ENCODE results near the gene ENOX1.
"Not testable (repeated sequence)": the region's sequence is repeated elsewhere in the genome, so short reads cannot be mapped to it uniquely, and the experiment has no call there.

The ENOX1 gene

DNA sequence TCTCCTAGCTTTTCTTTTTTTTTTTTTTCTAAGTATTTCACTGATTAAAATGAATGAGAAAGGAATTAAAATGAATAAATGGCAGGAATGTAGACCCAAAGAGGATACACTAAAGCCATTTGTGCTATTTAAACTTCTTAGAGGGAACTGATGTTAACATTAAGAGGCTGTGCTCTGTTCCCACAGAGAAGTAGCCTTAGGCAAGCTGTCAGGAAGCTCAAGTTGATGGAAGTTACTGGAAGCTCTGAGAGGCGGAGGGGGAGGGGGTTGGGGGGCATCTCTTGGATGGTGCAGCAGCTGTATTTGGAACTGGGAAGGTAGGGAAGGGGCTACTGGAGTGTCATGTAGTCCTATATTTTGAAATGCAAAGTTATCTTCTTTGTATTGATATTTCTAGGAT is 595.2 kb downstream of the ENOX1 start:
- no peak for DNase-seq

- no peak for DNase-seq
These were observed 601.5 kb downstream of the ENOX1 start for GRCh38 chr13:43185226-43185625.

DNA sequence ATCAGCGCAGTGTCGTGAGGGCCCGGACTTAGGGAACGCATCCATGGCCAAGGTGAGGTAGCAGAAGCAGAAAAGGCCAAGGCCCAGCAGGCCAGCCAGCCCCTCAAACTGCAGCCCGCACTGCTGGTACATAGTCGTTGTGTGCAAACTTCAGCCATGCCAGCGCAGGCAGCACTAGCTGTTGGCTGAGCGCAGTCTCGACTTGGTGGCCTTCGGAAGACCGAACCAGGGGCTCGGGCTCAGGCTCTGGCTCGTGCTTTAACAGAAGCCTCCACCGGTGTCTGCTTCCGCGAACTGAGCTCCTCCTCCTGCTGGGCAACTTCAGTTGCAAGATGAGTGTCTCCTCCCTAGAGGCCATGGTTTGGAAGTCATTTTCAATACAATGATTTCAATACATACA is 605.9 kb downstream of the ENOX1 start:
- DNase-seq = no peak

DNA sequence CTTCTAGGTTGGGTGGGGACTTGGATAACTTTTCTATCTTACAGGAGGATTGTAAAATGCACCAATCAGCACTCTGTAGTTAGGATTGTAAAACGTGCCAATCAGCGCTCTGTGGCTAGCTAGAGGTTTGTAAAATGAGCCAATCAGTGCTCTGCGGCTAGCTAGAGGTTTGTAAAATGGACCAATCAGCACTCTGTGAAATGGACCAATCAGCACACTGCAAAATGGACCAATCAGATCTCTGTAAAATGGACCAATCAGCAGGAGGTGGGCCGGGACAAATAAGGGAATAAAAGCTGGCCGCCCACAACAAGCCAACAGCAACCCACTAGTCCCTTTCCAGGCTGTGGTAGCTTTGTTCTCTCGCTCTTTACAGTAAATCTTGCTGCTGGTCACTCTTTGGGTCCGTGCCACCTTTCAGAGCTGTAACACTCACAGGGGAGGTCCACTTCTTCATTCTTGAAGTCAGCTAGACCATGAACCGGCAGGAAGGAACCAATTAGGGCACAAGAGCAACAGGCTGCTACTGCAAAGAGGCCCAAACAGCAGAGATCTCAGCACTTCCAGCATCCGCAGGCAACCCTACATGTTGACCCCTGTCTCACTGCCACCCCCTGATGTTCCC is 606.6 kb downstream of the ENOX1 start:
- DNase-seq = no peak

DNA sequence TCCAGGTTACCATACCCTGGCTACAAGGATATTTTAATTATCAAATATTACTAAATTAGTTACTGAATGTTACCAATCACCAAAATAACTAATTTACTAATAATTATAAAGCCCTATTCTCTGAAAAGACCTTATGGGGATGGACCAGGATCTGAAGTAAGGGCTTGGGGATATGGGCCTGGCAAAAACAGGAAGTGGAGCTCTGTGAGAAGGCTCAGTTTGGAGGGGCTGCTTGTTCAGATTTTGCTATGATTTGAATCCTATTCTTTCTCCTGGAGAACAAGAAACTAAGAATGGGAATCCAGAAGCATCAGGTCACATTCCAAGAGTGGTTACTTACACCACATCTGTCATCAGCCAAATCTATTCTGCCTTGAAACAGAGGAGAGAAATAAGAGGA is 615.3 kb downstream of the ENOX1 start:
- DNase-seq = no peak

DNA sequence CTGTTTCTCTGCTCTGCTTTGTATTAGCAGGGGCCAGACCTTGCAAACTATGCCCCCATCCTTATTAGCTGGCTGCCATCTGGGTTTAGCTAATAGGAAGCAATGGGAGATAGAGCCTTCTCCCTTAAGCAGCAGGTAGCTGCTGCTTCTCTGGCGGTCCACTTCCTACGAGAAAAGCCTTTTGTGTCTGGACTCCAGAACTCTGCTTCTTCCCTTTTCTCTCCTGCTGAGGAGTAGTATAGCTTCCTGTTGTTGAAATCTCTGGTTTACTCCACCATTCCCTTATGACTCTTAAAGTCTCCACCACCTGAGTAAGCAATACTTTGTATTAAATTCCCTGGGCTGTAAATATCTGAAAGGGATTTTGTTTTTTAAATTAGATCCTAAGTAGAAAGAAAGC is 616.3 kb downstream of the ENOX1 start:
- no peak for DNase-seq

DNA sequence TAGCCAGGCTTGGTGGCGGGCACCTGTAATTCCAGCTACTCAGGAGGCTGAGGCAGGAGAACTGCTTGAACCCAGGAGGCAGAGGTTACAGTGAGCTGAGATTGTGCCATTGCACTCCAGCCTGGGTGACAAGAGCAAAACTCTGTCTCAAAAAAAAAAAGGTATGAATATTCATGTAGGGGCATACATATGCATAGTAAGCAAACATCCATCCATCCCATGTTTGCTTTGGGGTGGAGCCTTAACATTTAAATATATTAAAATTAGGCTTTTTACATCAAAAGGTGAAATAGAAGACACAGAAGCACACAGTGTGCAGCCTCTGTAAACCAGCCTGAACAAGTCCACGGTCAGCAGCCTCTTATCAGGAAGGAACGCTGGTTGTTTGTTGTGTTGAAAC is 618.3 kb downstream of the ENOX1 start:
- DNase-seq = not testable (repeated sequence)

GRCh38 chr13:43167731-43168130 is 619.0 kb downstream of the ENOX1 start:
- no peak for DNase-seq

DNA sequence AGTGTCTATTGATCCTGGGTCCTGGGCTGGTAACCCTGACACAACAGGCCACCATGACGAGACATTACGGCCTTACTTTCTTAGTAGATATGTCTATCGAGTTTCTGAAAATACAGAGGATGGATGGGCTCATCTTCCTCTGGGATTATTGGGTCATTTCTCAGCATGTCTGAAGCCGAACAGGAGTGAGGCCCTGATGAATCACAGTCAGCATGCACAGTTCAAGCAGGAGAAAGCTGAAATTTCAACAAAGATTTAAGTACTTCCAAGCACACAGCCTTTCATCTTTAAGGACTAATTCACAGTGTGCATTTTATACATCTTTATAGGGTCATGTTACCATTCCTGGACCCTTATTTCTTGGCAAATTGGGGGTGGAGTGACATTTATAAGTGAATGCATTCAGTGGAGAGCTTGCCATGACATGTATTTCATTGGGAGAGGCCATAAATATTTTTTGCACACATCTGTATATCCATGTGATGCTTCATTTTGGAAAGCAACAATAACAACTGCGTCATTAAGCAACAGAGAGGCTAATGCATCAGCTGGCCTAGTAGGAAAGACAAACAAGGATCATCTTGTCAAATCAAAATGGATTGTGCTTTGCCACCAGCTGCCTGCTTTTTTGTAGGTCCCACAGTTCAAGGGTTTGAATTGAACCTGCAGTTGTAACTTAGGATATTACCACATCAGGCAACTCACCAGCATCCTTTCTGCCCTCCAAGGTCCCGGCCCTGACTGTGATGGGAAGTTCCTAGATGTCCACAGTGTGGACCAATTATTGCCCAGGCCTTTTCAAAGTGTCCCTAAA is 619.9 kb downstream of the ENOX1 start:
- no peak for DNase-seq

Measured in C1 segment of cervical spinal cord (tissue), 14 donors.